GM21390 (cell line): ENCODE results near the gene HOXA1.
A peak's percentile ranks its signal among the peaks of the same experiment; 100 is the strongest.

Experiments
- ATAC-seq: cut with Tn5 transposase; IDR thresholded peaks from one replicate; pipeline ENCODE4 v1.9.1; 2021; ENCODE audit not compliant: unreplicated experiment

The HOXA1 gene

GRCh38 chr7:27095897-27096767, at the start of gene HOXA1:
Gene HOXA1 (minus strand): TSS chr7:27096000. CDS start chr7:27095912, 88 bp downstream.
- ATAC-seq, result peak; percentile 87

GRCh38 chr7:27145165-27145913, 49.5 kb upstream of the HOXA1 start:
- no peak for ATAC-seq

- ATAC-seq, result no peak
Observed at GRCh38 chr7:27144781-27145164, 49.0 kb upstream of the HOXA1 start.

- ATAC-seq, result no peak
Observed at GRCh38 chr7:27143950-27144780, 48.4 kb upstream of the HOXA1 start.

- no peak for ATAC-seq
Observed at GRCh38 chr7:27143023-27143949, 47.5 kb upstream of the HOXA1 start, which contains the start of gene HOXA5. Gene HOXA5 (minus strand): TSS chr7:27143681. CDS start chr7:27143607, 74 bp downstream.

GRCh38 chr7:27142580-27143022, 46.8 kb upstream of the HOXA1 start:
- no peak for ATAC-seq

GRCh38 chr7:27141923-27142579, 46.3 kb upstream of the HOXA1 start:
- ATAC-seq, result no peak

- ATAC-seq, result no peak
Observed at GRCh38 chr7:27141137-27141922, 45.5 kb upstream of the HOXA1 start.

DNA sequence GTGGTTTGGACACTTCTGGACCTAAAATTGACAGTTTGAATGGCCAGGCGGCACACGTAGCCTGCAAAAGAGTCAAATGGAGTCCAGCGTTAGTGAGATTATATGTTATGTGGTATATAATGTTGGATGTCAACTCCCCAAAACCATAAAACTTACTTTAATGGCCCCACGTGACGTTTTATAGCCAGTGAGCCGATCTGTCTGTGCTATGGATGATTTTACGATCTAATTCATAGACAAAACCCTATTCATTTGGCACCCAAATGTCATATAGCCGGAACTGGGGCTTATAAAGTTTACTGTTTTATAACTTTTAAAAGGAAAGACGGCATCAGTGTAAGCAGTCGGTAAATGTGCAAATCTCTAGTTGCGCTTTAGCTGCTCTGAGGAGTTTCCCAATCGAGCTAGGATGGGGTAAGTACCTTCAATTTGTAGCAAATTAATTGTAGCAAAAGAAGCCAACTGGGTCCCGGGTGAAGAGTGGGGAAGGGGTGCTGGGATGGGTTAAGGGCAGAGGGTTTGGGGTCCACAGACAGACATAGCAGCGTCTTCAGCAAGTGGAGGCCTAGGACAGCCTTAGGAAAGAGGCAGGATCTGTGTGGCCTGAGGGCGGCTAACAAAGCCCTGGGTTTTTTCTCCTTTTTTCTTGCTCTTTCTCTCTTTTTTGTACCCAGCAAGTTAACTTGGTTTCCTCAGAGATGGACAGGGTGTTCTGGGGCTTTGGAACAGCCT, 44.5 kb upstream of the HOXA1 start:
- no peak for ATAC-seq

DNA sequence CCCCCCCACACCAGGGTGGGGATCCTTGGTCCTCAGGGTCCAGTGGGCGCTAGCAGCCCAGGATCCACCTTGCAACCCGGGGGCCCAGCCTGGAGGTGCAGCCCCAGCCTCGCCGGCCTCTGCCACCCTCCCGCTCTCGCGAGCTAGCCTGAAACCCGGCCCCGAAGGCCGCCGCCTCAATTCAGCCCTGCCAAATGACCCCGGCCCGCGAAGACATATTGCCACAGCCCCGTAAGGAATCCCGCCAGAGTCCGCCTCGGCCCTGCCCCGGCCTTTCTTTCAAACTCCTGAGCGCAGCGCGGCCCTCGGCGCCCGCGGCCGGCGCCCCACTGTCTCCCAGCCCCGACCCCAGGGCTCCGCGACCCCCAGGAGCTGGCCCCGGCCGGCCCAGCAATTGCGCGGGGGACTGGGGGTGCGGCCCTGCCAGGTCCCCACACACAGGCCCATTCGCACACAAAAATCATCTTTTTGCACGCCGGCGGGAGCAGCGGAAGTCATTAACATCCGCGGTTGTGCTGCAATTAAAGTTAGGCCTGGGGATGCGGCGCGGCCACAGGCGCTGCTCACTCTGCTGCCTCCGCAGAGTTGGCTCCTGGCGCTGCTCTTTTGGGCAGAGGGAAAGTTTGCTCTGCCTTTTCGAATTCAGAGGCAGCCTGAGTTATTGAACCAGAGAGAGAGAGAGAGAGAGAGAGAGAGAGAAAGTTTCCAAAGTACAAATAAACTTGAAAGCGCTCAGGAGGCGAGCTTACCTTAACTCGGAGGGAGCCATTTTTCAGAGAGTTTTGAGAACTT, 43.7 kb upstream of the HOXA1 start:
- ATAC-seq, result no peak

DNA sequence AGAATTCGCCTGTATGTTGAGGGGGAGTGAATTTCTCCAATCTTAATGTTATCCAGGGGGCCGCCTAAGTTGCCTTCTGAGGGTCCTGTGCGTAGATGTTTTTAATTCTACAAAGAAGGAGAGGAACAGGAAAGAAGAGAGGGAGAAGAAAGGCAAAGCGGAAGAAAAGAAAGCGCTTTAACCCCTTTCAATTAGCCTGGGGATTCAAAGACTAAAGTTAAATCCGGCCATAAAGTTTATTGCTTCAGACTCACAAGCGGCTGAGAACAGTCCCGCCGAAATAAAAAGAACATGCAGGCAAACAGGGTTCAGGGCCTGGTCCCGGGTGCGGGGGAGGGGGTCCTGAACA, 43.2 kb upstream of the HOXA1 start:
- no peak for ATAC-seq

- no peak for ATAC-seq
Observed at GRCh38 chr7:27138472-27138871, 42.7 kb upstream of the HOXA1 start.

DNA sequence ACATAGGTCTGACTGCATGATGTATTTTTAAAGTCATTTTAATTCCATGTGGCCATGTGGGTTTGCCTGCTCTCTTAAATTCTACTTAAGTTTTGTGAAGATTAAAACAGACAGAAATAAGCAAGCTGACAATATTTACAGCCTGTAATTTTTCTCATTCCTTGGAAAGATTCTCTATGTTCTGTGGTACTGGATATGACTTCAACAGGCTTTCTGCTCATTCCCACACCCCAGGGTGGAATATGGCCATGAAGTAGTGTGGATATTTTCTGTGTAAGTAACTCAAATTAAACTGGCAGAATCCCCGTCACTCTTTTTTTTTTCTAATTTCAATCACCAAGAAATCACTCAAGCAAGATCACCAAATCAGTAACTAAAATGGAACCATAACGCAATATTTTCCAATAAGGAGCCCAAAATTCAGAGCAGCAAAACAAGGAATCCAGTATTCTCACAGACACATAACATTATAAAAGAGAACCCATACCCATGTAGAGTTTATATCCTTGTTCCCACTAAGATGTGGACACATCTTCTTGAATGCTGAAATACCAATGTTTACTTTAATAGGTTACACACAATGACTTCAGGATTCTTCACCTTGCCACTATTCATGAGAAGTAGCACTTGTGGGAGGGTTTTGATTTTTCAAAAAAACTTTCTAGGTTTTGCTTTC, 42.0 kb upstream of the HOXA1 start:
- ATAC-seq, result no peak

GRCh38 chr7:27134392-27134791, 38.6 kb upstream of the HOXA1 start:
- no peak for ATAC-seq

- no peak for ATAC-seq
Observed at GRCh38 chr7:27133409-27134231, 37.8 kb upstream of the HOXA1 start.

DNA sequence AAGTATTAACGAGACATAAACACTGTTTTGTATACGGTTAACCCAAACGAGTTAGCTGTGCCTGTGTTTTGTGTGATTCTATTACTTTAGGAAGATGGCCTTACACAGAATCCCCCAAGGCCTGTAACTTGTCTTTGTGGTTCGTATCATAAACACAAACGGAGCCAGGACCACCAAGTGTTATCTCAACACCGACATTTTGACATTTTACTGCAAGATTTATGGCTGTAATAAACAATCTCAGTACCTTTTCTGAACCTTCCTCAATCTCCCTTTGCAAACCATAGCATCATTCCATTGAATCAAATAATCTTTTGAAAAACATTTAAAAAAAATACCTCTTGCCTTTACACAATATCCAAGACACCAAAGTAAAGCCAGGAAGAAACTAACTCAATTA, 37.2 kb upstream of the HOXA1 start:
- ATAC-seq, result no peak
